A549 (cell line): ENCODE data around the gene RNF214.

ENCODE experiments used
- CHD2 ChIP-seq: fragments of 150-350 bp; IDR thresholded peaks from 2 replicates; pipeline ENCODE4 v1.6.1; 2014; ENCODE audit warnings: low read length; ENCODE audit not compliant: partially characterized antibody
- CTCF ChIP-seq: fragments of >200 bp; sonication (Bioruptor Twin); formaldehyde crosslinking; IDR thresholded peaks from 3 replicates; pipeline ENCODE4 v1.5.1; 2016
- EP300 ChIP-seq, 2 experiments: fragments of >200 bp; sonication (Bioruptor Twin); formaldehyde crosslinking; IDR thresholded peaks; 2 replicates in 1 of 2; 3 replicates in 1 of 2; pipeline ENCODE4 v1.6.1; 2016 to 2017
- GATA3 ChIP-seq: IDR thresholded peaks from 2 replicates; pipeline ENCODE4 v1.6.1; 2012; ENCODE audit warnings: borderline replicate concordance
- HOXA7 ChIP-seq: fragments of 250-450 bp; sonication (Bioruptor Pico); IDR thresholded peaks from 2 replicates; pipeline ENCODE4 v1.5.0; 2020; ENCODE audit warnings: mild to moderate bottlenecking, moderate library complexity
- HOXB5 ChIP-seq: fragments of 250-450 bp; sonication (Bioruptor Pico); IDR thresholded peaks from 2 replicates; pipeline ENCODE4 v1.5.0; 2020; ENCODE audit warnings: mild to moderate bottlenecking, moderate library complexity
- JUN ChIP-seq, 2 experiments: fragments of >200 bp; sonication (Bioruptor Twin); formaldehyde crosslinking; IDR thresholded peaks; 2 replicates in 1 of 2; 3 replicates in 1 of 2; pipeline ENCODE4 v1.6.1; 2016 to 2017
- KDM1A ChIP-seq: fragments of 200-600 bp; sonication (generic); IDR thresholded peaks from 2 replicates; pipeline ENCODE4 v1.6.1; 2016; ENCODE audit warnings: low read depth, mild to moderate bottlenecking
- KDM5A ChIP-seq: fragments of 200-600 bp; sonication (generic); IDR thresholded peaks from 2 replicates; pipeline ENCODE4 v1.6.1; 2016; ENCODE audit warnings: antibody characterized with exemption, mild to moderate bottlenecking
- PHF8 ChIP-seq: fragments of 200-600 bp; sonication (generic); IDR thresholded peaks from 2 replicates; pipeline ENCODE4 v1.6.1; 2016; ENCODE audit warnings: low read depth, mild to moderate bottlenecking, antibody characterized with exemption, moderate library complexity, borderline replicate concordance
- POLR2A ChIP-seq: IDR thresholded peaks from 2 replicates; pipeline ENCODE4 v1.6.1; 2012; ENCODE audit warnings: mild to moderate bottlenecking, low read length
- SMC3 ChIP-seq: fragments of >200 bp; sonication (Bioruptor Twin); formaldehyde crosslinking; IDR thresholded peaks from 3 replicates; pipeline ENCODE4 v1.6.1; 2018; ENCODE audit warnings: inconsistent platforms
- TP53 ChIP-seq: fragments of 250-450 bp; sonication (Bioruptor Pico); IDR thresholded peaks from 2 replicates; pipeline ENCODE4 v1.5.0; 2021; ENCODE audit warnings: mild to moderate bottlenecking, moderate library complexity
- ZSCAN20 ChIP-seq: fragments of 250-450 bp; sonication (Bioruptor Pico); IDR thresholded peaks from 2 replicates; pipeline ENCODE4 v1.8.0; 2022; ENCODE audit warnings: mild to moderate bottlenecking, moderate library complexity

DNA sequence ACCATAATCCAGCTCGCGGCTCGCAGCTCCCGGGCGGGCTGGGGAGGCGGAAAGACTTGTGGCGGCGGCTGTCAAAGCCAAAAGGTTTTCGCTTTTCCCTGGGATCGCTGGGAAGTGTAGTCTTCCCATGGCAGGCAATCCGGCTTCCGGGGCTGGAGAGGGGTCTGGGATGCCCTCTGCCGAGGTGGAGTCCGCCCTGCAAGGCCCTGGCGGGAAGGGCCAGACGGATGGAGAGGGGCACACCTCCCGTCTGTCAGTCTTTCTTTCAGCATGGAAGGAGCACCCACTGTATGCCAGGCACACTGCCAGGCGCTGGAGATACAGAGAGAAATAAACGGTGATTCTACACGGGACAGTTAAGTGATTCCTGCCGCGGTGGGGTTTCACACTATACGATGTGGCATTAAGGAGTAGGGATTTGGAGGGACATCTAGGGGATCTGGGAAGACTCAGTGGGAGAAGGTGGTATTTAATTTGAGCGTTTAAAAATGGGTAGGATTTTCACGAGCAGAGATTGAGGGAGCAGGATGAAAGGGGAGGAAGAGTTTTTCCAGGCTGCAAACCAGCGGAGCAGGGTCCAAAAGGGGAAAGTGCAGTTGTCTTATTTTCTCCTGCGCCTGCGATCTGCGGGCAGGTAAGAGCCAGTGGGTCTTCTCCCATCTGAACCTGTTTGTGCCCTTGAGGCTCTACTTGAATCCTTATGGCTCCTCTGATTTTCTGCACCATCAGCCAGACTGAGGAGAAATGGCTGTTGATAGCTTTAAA lies 83.9 kb downstream of the RNF214 start, which contains the start of gene BACE1:
- TF ChIP-seq KDM5A (no peak), POLR2A (0 out of 2 replicates have a peak, but pooled peaks have one; percentile 22), TP53 (no peak), GATA3 (no peak), CTCF (peak; percentile 20; the same call in 1 of the 3 replicates), HOXB5 (CRISPR knock-in tag) (no peak), HOXA7 (no peak), PHF8 (no peak), SMC3 (peak; percentile 19; the same call in 1 of the 3 replicates), KDM1A (no peak), JUN (IDR thresholded peaks at IDR 0.05) (no peak), CHD2 (no peak), EP300 (IDR thresholded peaks at IDR 0.05) (no peak), ZSCAN20 (CRISPR knock-in tag) (no peak)
